Measurements from ENCODE around the gene AKR7A3.
A peak's percentile ranks its signal among the peaks of the same experiment; 100 is the strongest.
"Not testable (repeated sequence)": the region's sequence is repeated elsewhere in the genome, so short reads cannot be mapped to it uniquely, and the experiment has no call there.

AKR7A3 gene

GRCh38 chr1:19287436-19288185 is 959 bp downstream of the AKR7A3 start:
- TF ChIP-seq CTCF (IDR thresholded peaks at IDR 0.05) (no peak), ZFX (IDR thresholded peaks at IDR 0.05; ENCODE audit: borderline replicate concordance) (no peak)
- H3K27ac ChIP-seq: peak overlapping the region; percentile 77

GRCh38 chr1:19285807-19286206 is 2.8 kb downstream of the AKR7A3 start:
- H3K27ac ChIP-seq: peak overlapping the region; percentile 77

- peak overlapping the region; percentile 77 for H3K27ac ChIP-seq
Measured at GRCh38 chr1:19285366-19285765, 3.2 kb downstream of the AKR7A3 start.

GRCh38 chr1:19284881-19285280 is 3.7 kb downstream of the AKR7A3 start:
- H3K27ac ChIP-seq: peak overlapping the region; percentile 77
- TF ChIP-seq ZFX (IDR thresholded peaks at IDR 0.05; ENCODE audit: borderline replicate concordance) (no peak), CTCF (IDR thresholded peaks at IDR 0.05) (no peak)

GRCh38 chr1:19283891-19284290 is 4.7 kb downstream of the AKR7A3 start:
- no peak for TF ChIP-seq ZFX (IDR thresholded peaks at IDR 0.05; ENCODE audit: borderline replicate concordance)
- TF ChIP-seq CTCF (IDR thresholded peaks at IDR 0.05): no peak

GRCh38 chr1:19274636-19275035 is 13.9 kb downstream of the AKR7A3 start:
- TF ChIP-seq ZFX (IDR thresholded peaks at IDR 0.05; ENCODE audit: borderline replicate concordance) (no peak), CTCF (IDR thresholded peaks at IDR 0.05) (no peak)
- no peak overlapping the region for H3K27ac ChIP-seq

More at GRCh38 chr1:19283891-19284290, 4.7 kb downstream of the AKR7A3 start:
- H3K27ac ChIP-seq: no peak overlapping the region

GRCh38 chr1:19273844-19274531 is 14.6 kb downstream of the AKR7A3 start:
- not testable (repeated sequence) for H3K27ac ChIP-seq

- no peak overlapping the region for H3K27ac ChIP-seq
- no peak for TF ChIP-seq CTCF (IDR thresholded peaks at IDR 0.05)
- no peak for TF ChIP-seq ZFX (IDR thresholded peaks at IDR 0.05; ENCODE audit: borderline replicate concordance)
Measured at GRCh38 chr1:19273106-19273843, 15.3 kb downstream of the AKR7A3 start.

Data from 22Rv1 (cell line).